IMR-90 (cell line): ENCODE data around the gene ZNF546.
A peak's percentile ranks its signal among the peaks of the same experiment; 100 is the strongest.

ENCODE experiments used
- BHLHE40 ChIP-seq: fragments of 150-350 bp; IDR thresholded peaks from 2 replicates; pipeline ENCODE4 v1.6.1; 2016; ENCODE audit warnings: mild to moderate bottlenecking, low read depth, low read length
- CEBPB ChIP-seq: IDR thresholded peaks from 2 replicates; pipeline ENCODE4 v1.6.1; 2012; ENCODE audit warnings: low read depth, low read length, improper control_type of control experiment
- CHD1 ChIP-seq: IDR thresholded peaks from 2 replicates; pipeline ENCODE4 v1.6.1; 2012; ENCODE audit warnings: low read depth, low read length, improper control_type of control experiment
- CTCF ChIP-seq: conservative IDR thresholded peaks from 2 replicates; pipeline ENCODE4 v1.5.1; 2012; ENCODE audit warnings: mild to moderate bottlenecking, low read depth, low read length, improper control_type of control experiment
- ELK1 ChIP-seq: fragments of 150-350 bp; IDR thresholded peaks from 2 replicates; pipeline ENCODE4 v1.6.1; 2016; ENCODE audit warnings: low read depth, mild to moderate bottlenecking, low read length, moderate library complexity, borderline replicate concordance
- MAFK ChIP-seq: IDR thresholded peaks from 2 replicates; pipeline ENCODE4 v1.6.1; 2012; ENCODE audit warnings: low read depth, low read length, improper control_type of control experiment
- MAZ ChIP-seq: IDR thresholded peaks from 2 replicates; pipeline ENCODE4 v1.6.1; 2012; ENCODE audit warnings: low read depth, mild to moderate bottlenecking, low read length, improper control_type of control experiment, moderate library complexity, borderline replicate concordance
- NFE2L2 ChIP-seq: fragments of 150-350 bp; IDR thresholded peaks from 2 replicates; pipeline ENCODE4 v1.6.1; 2016; ENCODE audit warnings: low read depth, mild to moderate bottlenecking, low read length
- POLR2A ChIP-seq: IDR thresholded peaks from 2 replicates; pipeline ENCODE4 v1.6.1; 2012; ENCODE audit warnings: mild to moderate bottlenecking, low read depth, low read length
- RAD21 ChIP-seq: IDR thresholded peaks from 2 replicates; pipeline ENCODE4 v1.6.1; 2012; ENCODE audit warnings: low read length, improper control_type of control experiment
- SMC3 ChIP-seq: fragments of 150-350 bp; IDR thresholded peaks from 2 replicates; pipeline ENCODE4 v1.6.1; 2016; ENCODE audit warnings: low read depth, mild to moderate bottlenecking, antibody characterized with exemption, low read length, moderate library complexity
- USF2 ChIP-seq: fragments of 150-350 bp; IDR thresholded peaks from 2 replicates; pipeline ENCODE4 v1.6.1; 2017; ENCODE audit warnings: mild to moderate bottlenecking, antibody characterized with exemption, low read length, low read depth

GRCh38 chr19:39970675-39971379, 26.0 kb upstream of the ZNF546 start, which contains the start of gene PSMC4:
- TF ChIP-seq POLR2A, result peak; percentile 95
- peak; percentile 84 for TF ChIP-seq CTCF
- TF ChIP-seq MAZ, result peak; percentile 76; the same call in 1 of the 2 replicates
- TF ChIP-seq RAD21, result peak; percentile 71
- peak; percentile 70; the same call in 1 of the 2 replicates for TF ChIP-seq USF2
- TF ChIP-seq MAFK, result no peak
- TF ChIP-seq CHD1, result peak; percentile 96; the same call in 1 of the 2 replicates
- peak; percentile 80 for TF ChIP-seq SMC3
- TF ChIP-seq BHLHE40, result peak; percentile 34; the same call in 1 of the 2 replicates
- TF ChIP-seq ELK1, result no peak
- TF ChIP-seq CEBPB, result 0 out of 2 replicates have a peak, but pooled peaks have one; percentile 12
- no peak for TF ChIP-seq NFE2L2
